ENCODE data around the gene PLA2G2F.

The PLA2G2F gene

GRCh38 chr1:20189664-20190063 lies 50.5 kb downstream of the PLA2G2F start:
- no peak for DNase-seq (ENCODE audit: low read depth, low spot score)

GRCh38 chr1:20190256-20191160 lies 51.4 kb downstream of the PLA2G2F start:
- DNase-seq (ENCODE audit: low read depth, low spot score): no peak

DNA sequence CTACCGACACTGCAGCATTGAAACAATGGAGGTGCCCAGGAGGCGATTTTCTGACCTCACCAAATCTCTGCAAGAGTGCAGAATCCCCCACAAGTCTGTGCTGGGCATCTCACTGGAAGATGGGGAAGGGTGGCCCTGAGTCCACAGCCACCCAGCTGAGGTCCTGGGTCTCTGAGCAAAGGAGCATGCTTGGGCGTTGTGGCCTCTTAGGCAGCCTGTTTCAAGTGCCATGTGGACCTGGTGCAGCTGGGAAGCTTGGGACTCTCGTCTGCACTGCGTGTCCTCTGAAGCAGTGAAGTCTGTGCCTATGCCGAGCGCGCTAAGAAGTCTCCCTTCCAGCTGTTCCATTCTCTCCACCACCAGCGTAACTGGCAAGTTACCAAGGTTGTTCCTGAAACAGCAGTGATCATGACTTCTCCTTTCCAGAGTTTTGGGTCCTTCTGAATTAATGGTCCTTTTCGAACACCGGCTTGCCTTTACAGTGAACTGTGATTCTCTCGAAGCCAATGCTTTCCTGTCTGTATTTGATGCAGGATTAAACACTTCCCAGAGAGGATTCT lies 52.2 kb downstream of the PLA2G2F start:
- no peak for DNase-seq (ENCODE audit: low read depth, low spot score)

DNA sequence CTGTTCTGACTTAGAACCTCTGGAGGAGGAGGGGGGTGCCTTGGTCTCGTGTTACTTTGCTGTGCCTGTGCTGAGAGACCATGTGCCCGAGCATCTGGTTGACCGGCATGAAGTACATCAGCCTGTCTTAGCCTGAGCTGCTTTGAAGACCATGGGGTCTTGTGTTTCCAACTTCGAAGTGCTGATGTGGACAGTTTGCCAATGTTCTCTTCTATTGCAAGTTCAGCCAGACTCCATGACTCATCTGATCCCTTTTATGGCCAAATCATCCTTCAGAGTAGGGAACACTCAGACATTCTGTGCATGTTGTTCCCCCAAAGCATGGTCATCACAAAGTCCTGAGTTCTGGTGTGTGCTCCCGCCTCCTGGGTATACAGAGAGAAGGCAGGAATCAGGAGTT lies 53.2 kb downstream of the PLA2G2F start:
- no peak for DNase-seq (ENCODE audit: low read depth, low spot score)

- no peak for DNase-seq (ENCODE audit: low read depth, low spot score)
Measured at GRCh38 chr1:20192871-20193411, 53.8 kb downstream of the PLA2G2F start.

GRCh38 chr1:20194224-20194623 lies 55.1 kb downstream of the PLA2G2F start:
- DNase-seq (ENCODE audit: low read depth, low spot score): no peak

- DNase-seq (ENCODE audit: low read depth, low spot score): peak; percentile 47
Measured at GRCh38 chr1:20194757-20195461, 55.8 kb downstream of the PLA2G2F start.

- no peak for DNase-seq (ENCODE audit: low read depth, low spot score)
Measured at GRCh38 chr1:20195462-20195780, 56.3 kb downstream of the PLA2G2F start.

DNA sequence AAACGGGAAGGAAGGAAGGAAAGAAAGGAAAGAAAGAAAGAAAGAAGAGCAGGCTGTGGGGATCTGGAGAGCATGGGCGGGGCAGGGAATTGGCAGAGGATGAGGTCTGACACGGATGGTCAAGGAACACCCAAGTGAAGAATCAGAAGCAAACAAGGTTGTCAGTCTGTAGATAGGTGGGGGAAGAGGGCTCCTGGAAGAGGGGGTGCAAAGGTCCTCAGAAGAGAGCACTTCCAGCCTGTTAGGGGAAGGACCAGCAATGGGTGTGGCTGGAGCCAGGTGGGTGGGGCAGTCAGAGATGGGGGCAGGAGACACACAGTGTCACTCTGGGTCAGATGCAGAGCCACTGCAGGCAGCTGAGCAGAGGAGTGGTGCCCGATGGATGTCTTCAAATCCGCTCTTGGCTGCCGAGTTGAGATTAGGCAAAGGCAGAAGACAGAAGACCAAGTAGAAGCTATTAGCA lies 58.2 kb downstream of the PLA2G2F start:
- DNase-seq (ENCODE audit: low read depth, low spot score): no peak

GRCh38 chr1:20198296-20198695 lies 59.2 kb downstream of the PLA2G2F start:
- DNase-seq (ENCODE audit: low read depth, low spot score): no peak

DNA sequence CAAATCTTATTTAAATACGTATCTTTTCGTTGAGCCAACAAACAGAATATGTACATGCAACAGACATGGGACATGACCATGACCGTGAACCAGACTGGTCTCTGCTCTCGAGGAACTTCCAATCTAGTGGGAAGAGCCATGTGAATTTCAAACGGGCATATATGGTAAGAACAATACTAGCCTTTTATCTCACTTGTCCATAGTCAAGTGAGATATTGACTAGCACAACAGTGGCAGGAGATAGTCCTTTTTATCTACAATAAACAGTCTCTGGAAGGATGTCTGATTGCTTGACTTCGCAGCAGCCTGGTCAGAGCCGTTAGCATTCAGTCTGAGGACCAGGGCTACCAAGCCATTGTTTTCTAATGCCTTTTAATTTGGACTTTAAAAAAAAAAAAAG lies 59.8 kb downstream of the PLA2G2F start:
- DNase-seq (ENCODE audit: low read depth, low spot score): no peak

DNA sequence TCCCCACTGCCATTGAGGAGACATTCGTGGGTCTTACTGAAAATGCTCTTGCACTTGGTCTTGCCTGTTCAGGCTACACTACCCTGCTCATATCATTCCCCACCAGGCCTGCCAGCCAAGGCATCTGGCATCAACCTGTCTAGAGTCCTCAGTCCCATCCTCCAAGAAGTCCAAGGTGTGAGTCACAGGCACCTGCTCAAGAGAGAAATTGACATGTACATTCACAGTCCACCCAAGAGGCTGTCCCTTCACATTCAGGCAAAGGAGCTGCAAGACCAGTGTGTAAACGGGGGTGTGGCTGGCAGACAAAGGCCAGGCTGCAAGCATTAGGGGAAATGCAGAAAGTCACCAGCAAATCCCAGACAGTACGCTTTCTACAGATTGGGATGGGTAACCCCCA lies 60.3 kb downstream of the PLA2G2F start:
- no peak for DNase-seq (ENCODE audit: low read depth, low spot score)

- no peak for DNase-seq (ENCODE audit: low read depth, low spot score)
Measured at GRCh38 chr1:20199840-20200239, 60.7 kb downstream of the PLA2G2F start.

Data from activated CD4-positive, CD25-positive, alpha-beta regulatory T cell treated with anti-CD3 and anti-CD28 coated beads, Interleukin-2, amount 50 U/mL, for 16 hours (primary cell).